ENCODE results near the gene MYBPC1.
"Not testable (repeated sequence)": the region's sequence is repeated elsewhere in the genome, so short reads cannot be mapped to it uniquely, and the experiment has no call there.

Gene MYBPC1

GRCh38 chr12:101594700-101595099 lies at the start of gene MYBPC1:
TSS of gene MYBPC1 (plus strand) at chr12:101594971. CDS start at chr12:101595071, 100 bp downstream.
- no peak within 1 kb of the TSS for H3K27ac Mint-ChIP-seq
- H3K36me3 Mint-ChIP-seq, result no peaks in the 10 kb centered on the region
- no peak for DNase-seq
- no peaks in the 10 kb centered on the region for H3K9me3 Mint-ChIP-seq
- H3K27me3 Mint-ChIP-seq, result peaks cover 8% of the 10 kb centered on the region
- H3K4me3 Mint-ChIP-seq, result no peak within 1 kb of the TSS
- CTCF ChIA-PET, result no interaction called here
- no peaks in the 10 kb centered on the region for H3K4me1 Mint-ChIP-seq

- no peak for DNase-seq
- Mint-ChIP-seq H3K27me3 (no peaks in the 10 kb centered on the region), H3K4me1 (no peaks in the 10 kb centered on the region), H3K36me3 (no peaks in the 10 kb centered on the region), H3K9me3 (peaks cover 3% of the 10 kb centered on the region), H3K27ac (no peak overlapping the region), H3K4me3 (no peak overlapping the region)
- CTCF ChIA-PET, result no interaction called here
Measured at GRCh38 chr12:101551362-101552114, 43.2 kb upstream of the MYBPC1 start.

DNA sequence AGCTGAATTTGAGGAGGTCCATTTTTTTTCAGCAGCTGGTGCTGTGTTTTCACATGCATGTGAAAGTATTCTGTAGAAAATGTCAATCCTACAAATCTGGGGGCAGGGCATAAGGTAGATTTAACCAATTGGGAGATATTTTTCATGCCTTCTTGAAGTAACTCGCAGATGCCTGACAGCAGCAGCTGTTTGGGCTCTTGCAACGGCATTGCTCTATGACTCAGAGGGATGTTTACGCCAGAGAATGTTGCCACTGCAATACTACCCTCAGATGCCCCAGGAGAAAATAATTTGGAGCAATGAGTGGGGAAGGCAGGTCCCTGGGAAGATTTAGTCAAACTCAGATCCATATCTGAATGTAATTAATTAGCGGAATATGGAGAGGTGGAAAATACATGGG lies 42.5 kb upstream of the MYBPC1 start:
- CTCF ChIA-PET, result no interaction called here
- Mint-ChIP-seq H3K27me3 (no peaks in the 10 kb centered on the region), H3K4me1 (no peaks in the 10 kb centered on the region), H3K36me3 (no peaks in the 10 kb centered on the region), H3K27ac (no peak overlapping the region), H3K9me3 (peaks cover 3% of the 10 kb centered on the region), H3K4me3 (no peak overlapping the region)
- no peak for DNase-seq

- Mint-ChIP-seq H3K9me3 (peaks cover 1% of the 10 kb centered on the region), H3K4me3 (no peak overlapping the region), H3K4me1 (no peaks in the 10 kb centered on the region), H3K36me3 (no peaks in the 10 kb centered on the region), H3K27me3 (peaks cover 6% of the 10 kb centered on the region), H3K27ac (no peak overlapping the region)
- CTCF ChIA-PET, result interaction anchor here (0.6 kb wide), 1 partner anchor 20 kb away, joined by 3 read pairs; no protein-coding TSS in a partner anchor
- no peak for DNase-seq
Measured at GRCh38 chr12:101557094-101557493, 37.7 kb upstream of the MYBPC1 start.

GRCh38 chr12:101558726-101559125 lies 36.0 kb upstream of the MYBPC1 start:
- CTCF ChIA-PET, H3K4me1 Mint-ChIP-seq, H3K4me3 Mint-ChIP-seq, H3K27ac Mint-ChIP-seq, H3K27me3 Mint-ChIP-seq, DNase-seq, H3K36me3 Mint-ChIP-seq, H3K9me3 Mint-ChIP-seq: not testable (repeated sequence)

GRCh38 chr12:101563212-101563611 lies 31.6 kb upstream of the MYBPC1 start:
- no peak overlapping the region for H3K27ac Mint-ChIP-seq
- H3K36me3 Mint-ChIP-seq, result no peaks in the 10 kb centered on the region
- no peak for DNase-seq
- H3K27me3 Mint-ChIP-seq, result peaks cover 10% of the 10 kb centered on the region
- H3K9me3 Mint-ChIP-seq, result peaks cover 1% of the 10 kb centered on the region
- H3K4me1 Mint-ChIP-seq, result peaks cover 4% of the 10 kb centered on the region
- CTCF ChIA-PET, result no interaction called here
- H3K4me3 Mint-ChIP-seq, result no peak overlapping the region

DNA sequence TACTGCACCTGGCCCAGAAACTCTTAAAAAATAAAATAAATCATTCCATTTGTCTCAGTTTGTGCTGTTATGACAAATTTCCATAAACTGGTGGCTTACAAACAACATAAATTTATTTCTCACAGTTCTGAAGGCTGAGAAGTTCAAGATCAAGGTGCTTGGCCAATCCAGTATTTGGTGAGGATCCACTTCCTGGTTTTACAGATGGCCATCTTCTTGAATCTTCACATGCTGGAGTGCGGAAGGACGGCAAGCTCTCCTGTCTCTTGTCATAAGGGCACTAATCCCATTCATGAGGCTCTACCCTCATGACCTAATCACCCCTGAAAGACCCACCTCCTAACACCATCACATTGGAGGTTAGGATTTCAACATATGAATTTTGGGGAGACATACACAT lies 29.9 kb upstream of the MYBPC1 start:
- H3K9me3 Mint-ChIP-seq, result peaks cover under 1% of the 10 kb centered on the region
- H3K27ac Mint-ChIP-seq, result no peak overlapping the region
- H3K4me1 Mint-ChIP-seq, result peaks cover 4% of the 10 kb centered on the region
- no peak overlapping the region for H3K4me3 Mint-ChIP-seq
- no peak for DNase-seq
- peaks cover 8% of the 10 kb centered on the region for H3K27me3 Mint-ChIP-seq
- H3K36me3 Mint-ChIP-seq, result no peaks in the 10 kb centered on the region
- CTCF ChIA-PET, result no interaction called here

- Mint-ChIP-seq H3K27me3 (peaks cover 5% of the 10 kb centered on the region), H3K36me3 (no peaks in the 10 kb centered on the region), H3K27ac (no peak overlapping the region), H3K9me3 (no peaks in the 10 kb centered on the region), H3K4me1 (peaks cover 4% of the 10 kb centered on the region), H3K4me3 (no peak overlapping the region)
- CTCF ChIA-PET, result no interaction called here
- no peak for DNase-seq
Measured at GRCh38 chr12:101566318-101566717, 28.5 kb upstream of the MYBPC1 start.

- Mint-ChIP-seq H3K27ac (no peak overlapping the region), H3K4me1 (peaks cover 4% of the 10 kb centered on the region), H3K27me3 (peaks cover 8% of the 10 kb centered on the region), H3K4me3 (no peak overlapping the region), H3K36me3 (no peaks in the 10 kb centered on the region), H3K9me3 (no peaks in the 10 kb centered on the region)
- no peak for DNase-seq
- CTCF ChIA-PET, result no interaction called here
Measured at GRCh38 chr12:101567918-101568317, 26.9 kb upstream of the MYBPC1 start.

- CTCF ChIA-PET, result interaction anchor here (1.1 kb wide), 1 partner anchor 269 kb away, joined by 3 read pairs; no protein-coding TSS in a partner anchor
- no peak overlapping the region for H3K27ac Mint-ChIP-seq
- H3K9me3 Mint-ChIP-seq, result no peaks in the 10 kb centered on the region
- H3K4me3 Mint-ChIP-seq, result no peak overlapping the region
- H3K27me3 Mint-ChIP-seq, result peaks cover 12% of the 10 kb centered on the region
- no peaks in the 10 kb centered on the region for H3K36me3 Mint-ChIP-seq
- peaks cover 4% of the 10 kb centered on the region for H3K4me1 Mint-ChIP-seq
- no peak for DNase-seq
Measured at GRCh38 chr12:101570047-101570446, 24.7 kb upstream of the MYBPC1 start.

DNA sequence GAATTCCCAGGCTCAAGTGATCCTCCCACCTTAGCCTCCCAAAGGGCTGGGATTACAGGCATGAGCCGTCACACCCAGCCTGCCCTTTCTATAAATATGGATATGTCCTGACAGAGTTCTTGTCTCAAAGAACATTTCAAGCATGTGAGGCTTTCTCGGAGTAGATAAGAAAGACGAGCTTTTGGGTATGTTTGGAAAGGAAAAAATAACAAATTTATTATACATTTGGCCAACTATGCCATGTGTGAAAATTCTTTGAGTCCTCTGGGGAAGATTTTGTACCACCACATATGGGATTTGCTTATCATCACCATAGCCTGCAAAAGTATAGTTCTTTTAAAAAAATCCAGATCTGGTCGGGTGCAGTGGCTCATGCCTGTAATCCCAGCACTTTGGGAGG lies 23.7 kb upstream of the MYBPC1 start:
- DNase-seq, result no peak
- H3K27ac Mint-ChIP-seq, result no peak overlapping the region
- H3K36me3 Mint-ChIP-seq, result no peaks in the 10 kb centered on the region
- peaks cover 1% of the 10 kb centered on the region for H3K4me1 Mint-ChIP-seq
- CTCF ChIA-PET, result no interaction called here
- peaks cover 10% of the 10 kb centered on the region for H3K27me3 Mint-ChIP-seq
- no peak overlapping the region for H3K4me3 Mint-ChIP-seq
- H3K9me3 Mint-ChIP-seq, result no peaks in the 10 kb centered on the region

DNA sequence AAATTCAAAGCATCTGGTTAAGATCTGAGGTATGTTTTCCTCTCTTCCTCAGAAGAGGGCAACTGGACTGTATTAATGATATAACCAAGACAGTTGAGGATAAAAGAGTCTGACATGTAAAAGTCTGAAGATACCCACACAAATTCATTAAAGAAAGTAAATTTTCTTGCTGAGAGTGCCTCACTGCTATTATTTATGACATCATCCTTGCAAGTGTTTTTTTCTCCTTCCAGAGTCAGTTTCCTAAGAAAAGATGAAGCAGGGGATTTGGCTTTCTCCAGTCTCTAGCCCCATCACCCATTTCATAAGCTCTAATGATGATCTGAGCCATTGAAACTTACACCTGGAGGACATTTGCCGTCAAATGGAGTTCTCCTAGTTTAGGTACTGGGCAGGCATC lies 21.0 kb upstream of the MYBPC1 start:
- peaks cover 8% of the 10 kb centered on the region for H3K27me3 Mint-ChIP-seq
- DNase-seq, result no peak
- no peaks in the 10 kb centered on the region for H3K9me3 Mint-ChIP-seq
- CTCF ChIA-PET, result no interaction called here
- no peaks in the 10 kb centered on the region for H3K4me1 Mint-ChIP-seq
- H3K4me3 Mint-ChIP-seq, result no peak overlapping the region
- no peak overlapping the region for H3K27ac Mint-ChIP-seq
- H3K36me3 Mint-ChIP-seq, result no peaks in the 10 kb centered on the region

DNA sequence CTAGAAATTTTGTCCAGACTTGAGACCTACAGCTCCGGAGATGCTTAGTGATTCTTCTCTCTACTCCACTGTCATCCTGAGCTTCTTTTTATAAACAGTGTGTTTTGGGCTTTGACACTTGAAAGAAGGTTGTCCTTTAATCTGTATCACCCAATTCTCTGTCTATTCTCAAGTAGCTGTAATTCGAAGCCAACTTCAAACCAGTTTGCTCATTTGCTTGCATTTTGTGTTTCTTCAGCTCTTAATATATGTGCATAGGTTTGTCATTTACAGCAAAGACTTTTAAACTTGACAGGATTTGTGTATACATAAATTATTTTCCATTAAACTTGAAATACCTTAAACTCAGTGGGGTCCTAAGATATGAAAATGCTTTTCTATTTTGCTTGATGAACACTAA lies 16.4 kb upstream of the MYBPC1 start:
- no peak overlapping the region for H3K27ac Mint-ChIP-seq
- DNase-seq, result no peak
- no peaks in the 10 kb centered on the region for H3K36me3 Mint-ChIP-seq
- H3K27me3 Mint-ChIP-seq, result peaks cover 4% of the 10 kb centered on the region
- no peaks in the 10 kb centered on the region for H3K4me1 Mint-ChIP-seq
- no peaks in the 10 kb centered on the region for H3K9me3 Mint-ChIP-seq
- H3K4me3 Mint-ChIP-seq, result no peak overlapping the region
- CTCF ChIA-PET, result no interaction called here

DNA sequence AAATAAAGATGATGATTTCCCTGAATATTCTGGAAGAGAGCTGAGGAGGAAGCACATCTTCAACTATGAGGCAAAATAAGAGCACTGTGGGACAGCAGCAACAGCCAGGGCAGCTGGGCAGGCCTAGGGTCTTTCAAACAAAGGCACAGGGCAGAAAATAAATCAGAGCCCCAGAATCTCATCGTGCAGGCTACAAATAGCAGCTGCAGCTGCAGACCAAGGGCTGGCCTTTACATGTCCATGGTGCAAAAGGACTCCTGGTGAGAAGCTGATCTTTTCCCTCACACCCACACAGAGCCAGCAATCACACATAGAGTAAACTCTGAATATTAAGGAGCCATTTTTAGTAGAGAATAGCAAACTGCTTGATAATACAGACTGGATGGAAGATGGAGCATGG lies 13.6 kb upstream of the MYBPC1 start:
- no peaks in the 10 kb centered on the region for H3K9me3 Mint-ChIP-seq
- no peaks in the 10 kb centered on the region for H3K27me3 Mint-ChIP-seq
- no peaks in the 10 kb centered on the region for H3K36me3 Mint-ChIP-seq
- CTCF ChIA-PET, result no interaction called here
- H3K4me3 Mint-ChIP-seq, result no peak overlapping the region
- no peaks in the 10 kb centered on the region for H3K4me1 Mint-ChIP-seq
- H3K27ac Mint-ChIP-seq, result no peak overlapping the region
- DNase-seq, result no peak

DNA sequence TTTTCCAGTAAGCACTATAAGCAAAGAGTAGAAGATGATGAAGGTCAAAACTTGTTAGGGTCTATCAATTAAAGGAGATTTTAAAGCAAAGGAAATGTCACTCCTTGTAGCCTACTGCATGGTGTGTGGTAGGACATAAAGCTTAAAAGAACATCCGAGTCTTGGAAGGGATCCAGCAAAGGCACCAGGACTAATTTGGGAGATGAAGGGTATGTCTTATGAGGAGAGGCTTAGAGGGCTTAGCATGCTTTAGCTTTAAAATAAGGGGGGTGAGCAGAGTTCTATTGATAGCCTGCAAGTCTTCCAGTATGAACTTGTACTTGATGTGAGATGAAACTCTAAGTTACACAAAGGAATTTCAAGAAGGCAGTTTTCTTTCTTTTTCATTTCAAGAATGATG lies 11.8 kb upstream of the MYBPC1 start:
- H3K4me3 Mint-ChIP-seq, result no peak overlapping the region
- no peaks in the 10 kb centered on the region for H3K36me3 Mint-ChIP-seq
- DNase-seq, result no peak
- H3K27ac Mint-ChIP-seq, result no peak overlapping the region
- H3K27me3 Mint-ChIP-seq, result no peaks in the 10 kb centered on the region
- CTCF ChIA-PET, result no interaction called here
- no peaks in the 10 kb centered on the region for H3K9me3 Mint-ChIP-seq
- H3K4me1 Mint-ChIP-seq, result no peaks in the 10 kb centered on the region

DNA sequence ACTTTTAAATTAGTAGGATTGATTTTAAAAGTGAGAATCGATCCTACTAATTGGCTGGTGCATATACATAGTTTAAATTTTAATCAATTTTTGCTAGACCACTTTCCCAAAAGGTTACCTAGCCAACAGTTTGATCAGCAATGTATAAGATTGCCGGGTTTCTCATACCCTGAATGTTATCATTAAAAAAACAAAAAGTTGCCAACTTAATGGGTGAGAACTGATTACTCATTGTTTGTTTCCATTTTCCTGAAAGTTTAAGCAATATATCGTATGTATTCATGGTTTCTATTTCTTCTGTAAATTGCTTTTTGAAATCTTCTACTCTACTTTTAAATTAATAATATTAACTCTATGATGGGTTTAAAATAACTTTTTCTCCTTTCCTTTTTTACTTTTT lies 4.4 kb upstream of the MYBPC1 start:
- CTCF ChIA-PET, result no interaction called here
- Mint-ChIP-seq H3K4me3 (no peak overlapping the region), H3K27ac (no peak overlapping the region), H3K9me3 (no peaks in the 10 kb centered on the region), H3K4me1 (no peaks in the 10 kb centered on the region), H3K36me3 (no peaks in the 10 kb centered on the region), H3K27me3 (peaks cover 8% of the 10 kb centered on the region)
- DNase-seq, result no peak

All from activated naive CD4-positive, alpha-beta T cell treated with anti-CD3 and anti-CD28 coated beads, Interleukin-2, amount 10 ng/mL, durations not matched to agents 7 days and 5 days (primary cell).